M059J (cell line): Measurements from ENCODE around the gene CFAP251. TPM values are rescaled to one million over a fixed set of nuclear protein-coding genes. Genes with fewer than 3 reads are reported as not detected.
A peak's percentile ranks its signal among the peaks of the same experiment; 100 is the strongest.

Source experiments
- DNase-seq: peaks from one replicate; pipeline ENCODE4 v3.0.0-alpha.2; 2012; ENCODE audit warnings: low read depth
- total RNA-seq: library from RNA; depleted of rRNA; stranded (reverse); fragments of >200 nt; shearing (Covaris generic); gene quantifications from 2 replicates; pipeline ENCODE4 v1.2.3, GENCODE V29; 2014

Gene CFAP251
- total RNA-seq, 1 experiment from 2014 or later: 1.1 TPM

- no peak for DNase-seq
These were observed 83.2 kb downstream of the CFAP251 start for GRCh38 chr12:122001466-122002209.

- DNase-seq: no peak
These were observed 85.5 kb downstream of the CFAP251 start for GRCh38 chr12:122003651-122004611.

- DNase-seq: no peak
These were observed 86.3 kb downstream of the CFAP251 start for GRCh38 chr12:122004633-122005071.

GRCh38 chr12:122005252-122005776, 86.9 kb downstream of the CFAP251 start:
- DNase-seq: no peak

GRCh38 chr12:122006186-122006926, 88.0 kb downstream of the CFAP251 start:
- no peak for DNase-seq

- no peak for DNase-seq
These were observed 91.3 kb downstream of the CFAP251 start for GRCh38 chr12:122009741-122010140.

GRCh38 chr12:122012184-122012583, 93.8 kb downstream of the CFAP251 start:
- no peak for DNase-seq

GRCh38 chr12:122013136-122013535, 94.7 kb downstream of the CFAP251 start:
- DNase-seq: no peak

GRCh38 chr12:122013791-122014590, 95.6 kb downstream of the CFAP251 start:
- no peak for DNase-seq

- no peak for DNase-seq
These were observed 96.4 kb downstream of the CFAP251 start for GRCh38 chr12:122014781-122015180.

GRCh38 chr12:122018457-122018856, 100.1 kb downstream of the CFAP251 start:
- DNase-seq: no peak

- DNase-seq: no peak
These were observed 100.5 kb downstream of the CFAP251 start for GRCh38 chr12:122018937-122019336.

- no peak for DNase-seq
These were observed 102.4 kb downstream of the CFAP251 start for GRCh38 chr12:122020795-122021192.

GRCh38 chr12:122021193-122021821, 102.9 kb downstream of the CFAP251 start:
- peak; percentile 22 for DNase-seq

- peak; percentile 57 for DNase-seq
These were observed 103.5 kb downstream of the CFAP251 start, which contains the start of gene BCL7A for GRCh38 chr12:122021822-122022392. TSS of gene BCL7A (plus strand) at chr12:122021884. CDS start at chr12:122022092, 208 bp downstream.

GRCh38 chr12:122022393-122023338, 104.3 kb downstream of the CFAP251 start:
- peak; percentile 25 for DNase-seq

- peak; percentile 72 for DNase-seq
These were observed 105.1 kb downstream of the CFAP251 start for GRCh38 chr12:122023339-122024131.
